GM04503 (cell line): ENCODE data around the gene APOBEC3C.
"Not testable (repeated sequence)": the region's sequence is repeated elsewhere in the genome, so short reads cannot be mapped to it uniquely, and the experiment has no call there.

Source experiments
- DNase-seq: peaks from one replicate; pipeline ENCODE4 v3.0.0-alpha.2; 2012; ENCODE audit warnings: low read depth

Gene APOBEC3C

DNA sequence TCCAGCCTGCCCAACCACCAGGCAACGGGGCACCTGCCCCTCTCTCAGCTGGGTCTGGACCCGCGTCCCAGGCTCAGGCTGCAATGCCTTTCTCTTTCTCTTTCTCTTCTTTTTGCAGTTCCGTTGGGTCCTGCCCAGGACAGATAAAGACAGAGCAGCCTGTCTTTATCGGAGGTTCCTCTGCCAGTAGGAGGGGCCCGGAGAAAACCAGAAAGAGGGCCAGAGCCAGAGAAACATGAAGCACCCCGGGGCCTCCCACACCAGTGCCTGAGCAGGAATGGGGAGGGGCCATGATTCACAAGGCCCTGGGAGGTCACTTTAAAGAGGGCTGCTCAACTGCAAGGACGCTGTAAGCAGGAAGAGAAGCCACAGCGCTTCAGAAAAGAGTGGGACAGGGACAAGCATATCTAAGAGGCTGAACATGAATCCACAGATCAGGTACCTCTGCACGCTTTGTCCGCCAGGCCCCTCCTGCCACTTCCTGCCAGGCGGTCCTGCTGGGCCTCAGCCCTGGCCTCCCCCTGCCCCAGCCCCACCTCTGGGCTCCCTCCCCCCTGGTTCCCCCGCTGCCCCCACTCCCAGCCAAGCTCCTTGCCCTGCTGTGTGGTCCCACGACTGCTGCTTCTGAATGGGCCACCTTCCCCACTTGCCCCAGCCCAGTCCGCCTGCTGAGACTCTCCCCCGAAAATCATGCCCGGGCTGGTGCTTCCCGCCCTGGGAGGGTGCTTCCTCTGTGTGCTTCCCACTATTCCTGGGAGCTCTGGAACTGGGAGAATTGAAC is at the start of gene APOBEC3C:
Gene APOBEC3C (plus strand): TSS at position 316 of the 781 bp plus-strand sequence. CDS start 106 bp downstream, at position 422.
- DNase-seq, result peak; percentile 63

DNA sequence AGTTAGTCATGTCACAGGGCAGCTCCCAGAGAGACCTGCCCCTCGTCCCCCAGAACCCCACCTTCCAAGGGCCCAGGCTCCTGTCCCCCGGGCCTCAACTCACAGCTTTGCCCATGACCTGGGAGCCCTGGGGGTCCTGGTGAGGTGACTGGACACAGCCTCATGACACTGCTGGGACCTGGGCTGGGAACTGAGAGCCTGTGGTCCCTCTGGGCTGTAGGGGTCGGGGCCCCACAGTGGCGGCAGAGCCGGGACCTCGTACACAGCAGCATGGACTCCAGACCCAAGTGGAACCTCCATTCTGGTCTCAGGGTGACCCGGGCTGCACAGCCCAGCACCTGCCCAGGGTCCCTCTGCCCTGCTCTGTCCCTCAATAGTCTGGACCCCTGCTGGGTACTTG is 49.8 kb upstream of the APOBEC3C start:
- DNase-seq, result no peak

DNA sequence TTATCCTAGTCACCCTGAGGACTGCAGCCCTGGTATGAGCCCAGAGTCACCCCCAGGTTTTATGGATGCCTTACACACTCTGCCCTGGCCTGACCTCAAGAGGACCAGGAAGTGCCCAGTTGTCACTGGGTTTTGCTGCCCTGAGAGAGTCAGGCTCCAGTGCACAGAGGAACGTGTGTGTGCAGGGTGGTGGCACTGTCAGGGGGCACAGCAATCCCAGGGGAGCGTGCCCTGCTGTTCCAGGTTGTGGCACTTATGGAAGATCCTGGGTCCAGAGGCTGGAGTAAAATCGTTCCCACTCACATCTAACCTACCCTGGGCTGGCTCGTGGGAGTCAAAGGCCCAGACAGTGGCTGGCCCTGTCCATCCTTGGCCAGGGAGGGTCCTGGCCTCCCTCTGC is 49.1 kb upstream of the APOBEC3C start:
- no peak for DNase-seq

DNA sequence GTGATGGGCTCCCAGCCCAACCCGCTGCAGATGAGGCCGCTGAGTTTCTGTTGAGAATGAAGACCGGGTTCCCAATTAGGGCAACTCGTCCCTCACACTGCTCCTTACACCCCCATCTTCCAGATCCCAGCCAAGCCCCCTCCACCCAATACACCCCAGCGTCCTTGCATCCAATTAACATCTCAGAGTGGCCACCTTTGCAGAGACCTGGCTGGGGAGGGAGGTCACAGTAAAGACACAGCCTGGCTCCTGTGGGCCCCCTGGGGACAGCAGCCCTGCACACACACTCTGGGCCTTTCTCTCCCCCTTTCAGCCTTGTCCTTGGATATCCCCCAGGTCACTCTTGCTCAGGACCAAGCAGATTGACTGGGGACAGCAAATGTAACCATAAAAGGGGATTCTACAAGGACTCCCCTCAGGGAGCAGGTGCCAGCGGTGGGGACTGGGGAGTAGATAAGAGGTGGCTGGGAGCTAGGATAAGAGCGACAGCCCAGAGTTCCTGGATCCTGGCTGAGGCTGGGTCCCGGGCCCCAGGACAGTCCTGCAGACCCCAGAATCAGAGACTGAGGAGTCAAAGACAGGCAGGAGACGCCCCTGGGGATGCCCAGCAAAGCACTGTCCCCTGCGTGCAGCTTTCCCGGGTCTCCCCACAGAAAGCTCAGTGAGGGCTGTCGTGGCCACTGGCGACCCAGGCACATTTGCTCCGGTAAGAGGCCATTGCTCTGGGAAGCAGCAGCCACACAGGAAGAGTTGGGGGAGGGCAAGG is 48.3 kb upstream of the APOBEC3C start:
- DNase-seq, result no peak

DNA sequence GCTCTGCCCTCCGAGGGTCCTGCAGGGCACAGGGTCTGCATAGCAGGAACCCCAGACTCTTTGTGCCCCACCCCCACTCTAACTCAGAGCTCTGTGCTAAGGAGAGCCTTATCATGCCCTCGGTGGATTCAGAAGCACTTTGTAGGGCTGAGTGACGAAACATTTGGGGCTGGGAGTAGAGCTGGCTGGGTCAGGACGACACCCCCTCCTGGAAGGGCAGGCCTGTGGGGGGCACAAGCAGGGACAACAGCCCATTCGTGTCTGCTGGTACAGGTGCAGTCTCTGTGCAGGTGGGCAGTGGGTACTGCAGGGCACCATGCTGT is 47.7 kb upstream of the APOBEC3C start:
- DNase-seq, result no peak

DNA sequence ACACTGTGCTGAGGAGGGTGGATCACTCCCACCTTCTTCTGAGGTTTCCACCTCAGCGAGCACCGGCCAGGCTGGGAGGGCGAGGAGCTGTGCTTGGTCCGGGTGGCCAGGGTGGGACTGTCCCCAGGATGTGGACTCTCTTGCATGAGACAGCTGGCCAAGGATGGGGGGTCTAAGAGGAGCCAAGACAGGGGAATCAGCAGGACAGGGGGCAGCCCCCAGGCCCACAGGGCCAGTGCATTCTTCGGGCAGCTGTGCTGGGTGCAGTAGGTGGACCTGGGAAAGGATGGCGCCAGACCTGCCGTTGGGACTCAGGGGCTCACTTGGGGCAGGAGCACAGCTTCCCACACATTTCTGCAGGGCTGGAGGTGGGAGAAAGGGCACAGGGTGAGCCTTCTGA is 47.1 kb upstream of the APOBEC3C start:
- no peak for DNase-seq

DNA sequence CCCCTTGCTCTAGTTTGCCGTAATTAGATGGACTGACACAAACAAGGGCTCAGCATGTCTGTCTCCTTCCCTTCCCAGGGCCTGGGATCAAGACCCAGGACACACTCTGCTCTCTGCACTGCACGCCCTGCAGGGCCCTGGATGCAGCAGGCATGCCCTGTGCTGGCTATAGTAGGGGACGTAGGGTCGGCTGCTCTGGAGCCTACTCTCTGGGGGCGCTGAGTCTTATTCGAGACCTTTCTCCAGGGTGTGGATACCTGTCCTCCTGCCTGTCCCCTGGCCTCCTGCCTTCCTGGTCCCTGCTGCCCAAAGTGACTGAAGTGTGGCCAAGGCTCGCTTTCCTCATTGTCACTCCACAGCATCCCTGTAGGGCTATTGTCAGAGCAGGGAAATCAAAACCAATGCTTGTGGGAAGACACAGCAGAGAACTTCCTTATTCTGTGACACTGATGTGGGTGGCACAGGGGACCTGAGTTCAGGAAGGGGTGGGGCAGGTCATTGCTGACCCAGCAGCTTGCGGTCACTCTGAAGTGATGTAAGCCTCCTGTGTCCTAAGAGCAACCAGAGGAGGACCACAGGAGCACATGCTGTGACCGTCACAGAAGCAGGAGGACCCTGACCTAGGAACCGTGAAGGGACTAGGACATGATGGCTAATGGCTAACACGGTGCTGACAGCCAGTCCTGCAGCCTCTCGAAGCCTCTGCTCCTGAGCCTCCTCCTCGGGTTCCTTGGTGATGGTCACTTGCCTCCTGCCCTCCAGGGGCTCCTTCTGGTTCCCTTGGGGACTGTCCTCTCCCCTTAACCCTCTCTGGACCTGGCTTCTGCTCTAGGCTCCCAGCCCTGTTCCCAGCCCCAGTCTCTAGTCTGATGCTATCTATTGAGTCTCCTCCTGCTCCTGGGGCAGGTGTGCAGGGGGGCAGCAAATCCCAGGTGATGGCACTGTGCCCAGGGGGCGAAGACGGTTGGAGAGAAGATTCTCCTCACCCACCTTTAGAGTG is 46.3 kb upstream of the APOBEC3C start:
- DNase-seq, result no peak

DNA sequence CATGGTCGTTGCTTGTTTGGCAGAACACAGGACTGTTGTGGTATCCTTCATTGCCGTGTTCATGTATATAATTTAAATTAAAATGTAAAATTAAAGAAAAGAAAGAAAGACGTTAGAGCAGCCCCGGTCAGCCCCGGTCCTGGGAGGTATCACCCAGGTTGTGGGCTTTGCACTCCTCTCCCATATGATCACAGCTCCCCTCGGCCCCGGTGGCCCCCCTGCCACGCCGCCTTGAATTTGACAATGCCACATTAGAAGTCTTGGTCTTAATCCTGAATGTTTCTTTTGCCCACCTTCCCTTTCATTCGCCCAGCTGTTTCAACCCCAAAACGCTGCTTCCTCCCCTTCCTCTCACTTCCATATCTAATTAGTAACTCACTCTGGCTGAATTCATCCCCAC is 45.3 kb upstream of the APOBEC3C start:
- no peak for DNase-seq

DNA sequence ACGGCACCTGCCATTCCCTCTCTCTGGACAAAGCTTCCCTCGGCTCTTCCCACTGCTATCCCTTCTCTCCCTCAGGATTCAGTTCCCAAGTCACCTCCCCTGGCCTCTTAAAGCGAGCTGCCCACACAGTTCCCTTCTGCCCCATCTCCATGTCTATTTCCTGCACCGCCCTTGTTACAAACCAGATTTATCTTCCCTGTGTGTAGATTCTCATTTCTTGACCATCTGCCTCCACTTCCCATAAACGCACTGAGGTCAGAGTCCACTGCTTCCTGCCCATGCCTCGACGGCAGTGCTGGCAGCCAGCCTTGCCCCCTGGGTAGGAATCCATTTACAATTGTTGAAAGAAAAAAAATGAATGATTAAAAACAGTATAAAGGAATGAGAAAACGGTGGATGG is 43.5 kb upstream of the APOBEC3C start:
- no peak for DNase-seq

DNA sequence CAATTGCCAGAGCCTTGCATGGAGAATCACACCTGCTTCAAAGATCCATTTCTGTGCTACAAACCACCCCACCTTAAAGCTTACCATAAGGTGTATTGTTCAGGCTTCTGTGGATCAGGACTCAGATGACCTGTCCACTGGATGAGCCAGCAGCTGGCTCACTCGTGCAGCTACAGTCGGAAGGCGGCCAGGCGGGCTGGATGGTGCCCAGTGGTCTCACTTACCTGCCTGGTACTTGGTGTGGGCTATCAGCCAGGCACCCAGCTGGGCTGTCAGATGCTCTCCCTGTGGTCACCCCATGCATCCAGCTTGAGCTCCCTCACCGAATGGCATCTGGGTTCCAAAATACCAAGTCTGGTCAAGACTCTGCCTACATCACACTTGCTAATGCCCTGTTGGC is 42.9 kb upstream of the APOBEC3C start:
- no peak for DNase-seq

DNA sequence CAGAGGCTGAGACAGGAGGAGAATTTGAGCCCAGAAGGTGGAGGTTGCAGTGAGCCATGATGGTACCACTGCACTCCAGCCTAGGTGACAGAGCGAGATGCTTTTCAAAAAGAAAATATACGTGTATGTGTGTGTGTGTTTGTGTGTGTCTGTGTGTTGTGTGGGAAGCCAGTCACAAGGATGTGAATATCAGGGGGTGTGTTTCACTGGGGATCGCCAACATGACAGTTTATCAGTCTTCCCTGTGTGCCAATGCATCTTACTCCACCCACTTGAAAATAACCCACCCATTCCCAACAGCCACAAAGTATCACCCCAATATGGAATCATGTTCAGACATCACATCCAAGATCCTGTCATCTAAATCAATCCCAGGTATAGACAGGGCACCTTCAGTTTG is 42.3 kb upstream of the APOBEC3C start:
- DNase-seq, result no peak

DNA sequence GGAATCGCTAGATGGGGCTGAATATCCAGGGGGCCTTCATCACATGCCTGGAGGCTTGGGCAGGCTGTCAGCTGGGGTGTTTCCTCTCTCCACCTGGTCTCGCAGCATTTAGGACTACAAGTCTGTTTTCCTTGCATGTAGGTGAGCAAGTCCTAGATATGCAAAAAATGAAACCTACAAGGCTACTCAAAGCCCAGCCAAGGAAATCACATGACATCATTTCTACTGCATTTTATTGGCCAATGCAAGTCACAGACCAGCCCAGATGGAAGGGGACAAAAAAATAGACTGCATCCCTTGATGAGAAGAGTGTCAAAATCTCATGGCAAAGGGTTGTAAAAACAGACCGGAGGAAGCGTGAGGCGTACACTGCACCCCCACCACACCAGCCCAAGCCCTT is 41.5 kb upstream of the APOBEC3C start:
- no peak for DNase-seq

DNA sequence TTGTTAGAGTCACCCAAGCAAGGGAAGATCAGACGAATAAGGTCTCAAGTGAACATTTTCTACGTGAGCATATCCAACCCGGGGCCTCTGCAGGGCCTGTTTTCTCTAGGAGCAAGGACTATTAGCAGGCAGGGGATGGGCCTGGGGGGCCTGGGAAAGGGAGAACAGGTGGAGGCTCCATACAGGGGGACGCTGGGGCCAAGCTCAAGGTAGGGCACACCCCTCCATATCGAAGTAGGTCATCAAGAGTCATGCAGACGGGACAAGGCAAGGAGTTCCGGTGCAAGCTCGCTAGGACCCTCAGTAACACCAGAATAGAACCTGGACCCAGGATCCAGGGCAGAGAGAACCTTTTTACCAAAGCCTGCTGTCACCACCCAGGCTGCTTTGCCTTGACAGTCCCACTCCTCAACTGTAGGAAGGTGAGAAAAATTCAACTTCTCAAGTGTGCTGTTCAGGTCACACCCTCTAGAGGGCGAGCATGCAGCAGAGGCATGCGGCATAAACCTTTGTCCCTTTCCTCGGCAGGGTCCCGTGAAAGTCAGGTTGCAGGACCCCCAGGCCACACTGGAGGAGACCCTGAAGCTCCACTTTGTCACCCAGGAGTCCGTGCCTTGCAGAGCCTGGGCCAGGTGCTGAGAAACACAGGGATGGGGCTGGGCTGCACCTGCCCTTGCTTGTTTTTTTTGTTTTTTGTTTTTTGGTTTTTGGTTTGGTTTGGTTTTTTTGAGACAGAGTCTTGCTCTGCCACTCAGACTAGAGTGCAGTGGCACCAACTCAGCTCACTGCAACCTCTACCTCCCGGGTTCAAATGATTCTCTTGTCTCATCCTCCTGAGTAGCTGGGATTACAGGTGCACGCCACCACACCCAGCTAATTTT is 40.5 kb upstream of the APOBEC3C start:
- DNase-seq, result no peak

DNA sequence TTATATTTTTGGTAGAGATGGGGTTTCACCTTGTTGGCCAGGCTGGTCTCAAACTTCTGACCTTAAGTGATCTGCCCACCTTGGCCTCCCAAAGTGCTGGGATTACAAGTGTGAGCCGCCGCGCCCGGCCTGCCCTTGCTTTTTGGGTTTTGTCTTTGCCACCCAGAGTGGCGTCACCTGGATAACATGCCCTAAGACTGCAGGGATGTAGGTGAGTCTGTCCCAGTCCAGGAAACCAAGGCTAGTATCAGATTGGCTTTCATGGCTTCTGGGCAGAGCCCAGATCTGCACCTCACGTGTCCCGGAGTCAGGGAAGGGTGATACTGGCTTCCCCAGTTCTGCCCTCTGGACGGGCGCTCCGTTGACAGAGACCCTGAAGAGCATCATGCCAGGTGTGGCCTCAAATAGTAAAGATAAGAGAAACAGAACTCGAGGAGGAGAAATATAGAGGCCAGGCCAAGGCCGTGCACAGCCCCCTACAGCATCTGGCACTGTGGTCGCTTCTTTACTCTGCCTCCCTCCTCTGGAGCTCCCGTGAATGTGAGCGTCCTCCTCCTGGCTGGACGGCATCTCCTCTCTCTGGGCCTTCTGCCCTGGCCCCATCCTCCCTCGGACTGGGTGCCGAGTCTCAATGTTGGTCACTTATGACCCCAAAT is 39.8 kb upstream of the APOBEC3C start:
- no peak for DNase-seq

DNA sequence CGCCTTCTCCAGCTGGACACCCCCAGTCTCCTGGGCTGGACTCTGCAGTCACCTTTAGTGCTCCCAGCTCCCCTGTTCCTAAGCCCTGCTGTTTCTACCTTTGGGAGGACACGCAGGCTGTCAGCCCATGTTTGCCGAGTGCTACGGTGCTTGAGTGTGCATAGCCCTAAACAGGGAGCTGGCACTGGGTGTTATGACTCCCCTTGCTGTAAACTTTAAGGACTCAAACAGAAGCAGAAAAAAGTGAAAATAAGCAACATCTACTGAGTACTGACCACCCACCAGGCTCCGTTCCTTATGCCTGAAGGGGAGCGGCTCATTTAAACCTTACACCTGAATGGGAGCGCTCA is 39.3 kb upstream of the APOBEC3C start:
- DNase-seq, result no peak

DNA sequence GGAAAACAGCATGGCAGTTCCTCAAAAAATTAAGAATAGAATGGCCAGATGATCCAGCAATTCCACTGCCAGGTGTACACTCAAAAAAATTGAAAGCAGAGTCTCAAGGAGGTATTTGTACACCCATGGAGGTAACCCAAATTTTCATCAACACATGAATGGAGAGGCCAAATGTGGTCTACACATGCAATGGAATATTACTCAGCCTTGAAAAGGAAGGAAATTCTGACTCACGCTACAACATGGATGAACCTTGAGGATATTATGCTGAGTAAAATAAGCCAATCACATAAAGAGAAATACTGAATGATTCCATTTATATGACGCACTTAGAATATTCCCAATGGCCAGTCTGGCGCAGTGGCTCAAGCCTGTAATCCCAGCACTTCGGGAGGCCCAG is 36.8 kb upstream of the APOBEC3C start:
- DNase-seq, result not testable (repeated sequence)

DNA sequence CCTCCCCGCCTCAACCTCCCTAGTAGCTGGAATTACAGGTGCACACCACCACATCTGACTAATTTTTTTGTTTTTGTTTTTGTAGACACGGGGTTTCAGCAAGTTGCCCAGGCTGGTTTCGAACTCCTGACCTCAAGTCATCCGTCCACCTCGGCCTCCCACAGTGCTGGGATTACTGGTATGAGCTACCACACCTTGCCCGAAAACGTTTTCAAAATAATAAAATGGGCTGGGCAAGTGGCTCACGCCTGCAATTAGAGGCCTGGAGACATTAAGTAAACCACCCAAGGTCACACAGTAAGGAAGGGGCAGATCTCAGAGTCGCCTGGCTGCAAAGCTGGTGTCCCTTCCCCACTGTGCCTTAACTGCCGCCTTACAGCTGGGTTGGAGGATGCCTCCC is 33.5 kb upstream of the APOBEC3C start:
- not testable (repeated sequence) for DNase-seq

DNA sequence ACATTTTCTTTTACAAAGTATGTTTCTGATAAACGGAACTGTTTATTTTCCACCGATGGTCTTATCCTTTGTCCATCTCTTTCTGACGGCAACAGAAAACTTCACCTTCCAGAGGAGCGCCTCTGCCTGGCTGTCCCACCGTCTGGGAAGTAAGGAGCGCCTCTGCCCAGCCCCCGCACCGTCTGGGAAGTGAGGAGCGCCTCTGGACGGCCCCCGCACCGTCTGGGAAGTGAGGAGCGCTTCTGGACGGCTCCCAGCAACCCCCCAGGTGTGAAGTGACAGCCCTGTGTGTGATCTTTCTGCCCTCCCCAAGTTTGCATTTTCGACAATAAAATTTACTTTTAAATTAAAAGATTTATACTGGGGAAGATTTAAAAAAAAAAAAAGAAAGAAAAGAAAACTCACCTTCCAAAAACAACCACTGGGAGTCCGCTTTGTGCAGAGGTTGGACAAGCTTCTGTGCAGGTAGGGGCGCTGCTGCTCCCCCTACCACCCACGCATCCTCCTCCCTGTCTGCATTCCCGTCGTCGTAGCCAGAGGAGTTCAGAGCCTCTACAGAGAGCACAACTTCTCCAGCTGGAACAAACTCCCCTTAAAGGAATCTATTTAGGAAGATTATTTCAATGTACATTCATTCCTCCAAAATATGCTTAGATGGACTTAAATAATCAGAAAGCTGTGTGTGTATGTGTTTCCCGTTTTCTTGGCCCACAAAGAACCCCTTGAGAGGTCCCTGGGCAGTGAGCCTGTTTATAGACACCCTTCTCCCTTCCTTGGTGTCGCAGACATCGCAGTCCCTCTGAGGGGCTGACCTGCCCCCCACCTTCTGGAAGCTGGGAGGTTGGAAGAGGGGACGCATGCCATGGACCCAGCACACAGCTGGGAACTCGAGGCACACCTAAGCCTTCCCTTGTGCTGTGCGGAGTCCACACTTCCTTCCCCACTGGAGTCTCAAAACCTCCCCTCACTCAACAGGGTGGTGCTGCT is 32.8 kb upstream of the APOBEC3C start:
- no peak for DNase-seq

DNA sequence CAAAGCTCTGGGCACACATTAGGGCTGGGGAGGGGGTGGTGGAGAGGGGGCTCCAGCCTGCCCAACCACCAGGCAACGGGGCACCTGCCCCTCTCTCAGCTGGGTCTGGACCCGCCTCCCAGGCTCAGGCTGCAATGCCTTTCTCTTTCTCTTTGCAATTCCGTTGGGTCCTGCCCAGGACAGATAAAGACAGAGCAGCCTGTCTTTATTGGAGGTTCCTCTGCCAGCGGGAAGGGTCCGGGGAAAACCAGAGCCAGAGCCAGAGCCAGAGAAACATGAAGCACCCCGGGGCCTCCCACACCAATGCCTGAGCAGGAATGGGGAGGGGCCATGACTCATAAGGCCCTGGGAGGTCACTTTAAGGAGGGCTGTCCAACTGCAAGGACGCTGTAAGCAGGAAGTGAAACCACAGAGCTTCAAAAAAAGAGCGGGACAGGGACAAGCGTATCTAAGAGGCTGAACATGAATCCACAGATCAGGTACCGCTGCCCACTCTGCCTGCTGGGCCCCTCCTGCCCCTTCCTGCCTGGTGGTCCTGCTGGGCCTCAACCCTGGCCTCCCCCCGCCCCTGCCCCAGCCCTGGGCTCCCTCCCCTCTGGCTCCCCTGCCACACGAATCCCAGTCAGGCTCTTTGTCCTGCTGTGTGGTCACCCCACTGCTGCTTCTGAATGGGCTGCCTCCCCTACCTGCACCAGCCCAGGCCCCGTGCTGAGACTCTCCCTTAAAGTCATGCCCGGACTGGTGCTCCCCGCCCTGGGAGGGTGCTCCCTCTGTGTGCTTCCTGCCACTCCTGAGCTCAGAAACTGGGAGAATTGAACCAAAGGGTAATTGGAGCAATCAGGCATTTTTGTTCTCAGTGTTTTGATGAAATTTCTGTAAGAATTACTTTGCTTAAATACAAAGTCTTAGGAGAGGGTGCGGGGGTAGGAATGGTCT is 31.8 kb upstream of the APOBEC3C start, which contains the start of gene APOBEC3B:
Gene APOBEC3B (plus strand): TSS at position 356 of the 936 bp plus-strand sequence. CDS start 107 bp downstream, at position 463.
- peak; percentile 70 for DNase-seq
